Measurements from ENCODE around the gene PISD.

The PISD gene

DNA sequence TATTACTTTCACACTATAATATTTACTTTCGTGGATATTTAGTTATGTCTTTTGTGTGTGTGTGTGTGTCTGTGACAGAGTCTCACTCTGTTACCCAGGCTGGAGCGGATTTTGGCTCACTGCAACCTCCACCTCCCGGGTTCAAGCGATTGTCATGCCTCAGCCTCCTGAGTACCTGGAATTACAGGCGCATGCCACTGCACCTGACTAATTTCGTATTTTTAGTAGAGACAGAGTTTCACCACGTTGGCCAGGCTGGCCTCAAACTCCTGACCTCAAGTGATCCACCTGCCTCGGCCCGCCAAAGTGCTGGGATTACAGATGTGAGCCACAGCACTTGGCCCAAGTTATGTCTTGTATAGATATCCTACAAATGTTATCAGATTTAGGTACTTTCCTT is 9.9 kb downstream of the PISD start:
- no peak for DNase-seq

DNA sequence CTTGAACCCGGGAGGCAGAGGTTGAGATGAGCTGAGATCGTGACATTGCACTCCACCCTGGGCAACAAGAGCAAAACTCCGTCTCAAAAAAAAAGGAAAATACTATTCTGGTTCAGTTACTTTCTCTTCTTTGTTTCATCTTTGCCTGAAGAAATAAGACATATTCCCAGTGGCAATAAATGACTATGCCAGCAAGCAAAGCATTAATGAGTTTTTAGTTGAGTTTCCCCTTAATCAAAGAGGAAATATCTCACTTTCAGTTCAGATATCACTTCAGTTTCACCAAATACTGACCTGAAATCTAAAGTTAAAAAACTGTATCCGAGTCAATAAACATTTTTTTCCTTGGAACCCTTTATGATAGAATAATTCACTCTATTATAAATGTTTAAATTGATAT is 10.4 kb downstream of the PISD start:
- no peak for DNase-seq

GRCh38 chr22:31650391-31650790 is 11.6 kb downstream of the PISD start:
- DNase-seq = no peak

DNA sequence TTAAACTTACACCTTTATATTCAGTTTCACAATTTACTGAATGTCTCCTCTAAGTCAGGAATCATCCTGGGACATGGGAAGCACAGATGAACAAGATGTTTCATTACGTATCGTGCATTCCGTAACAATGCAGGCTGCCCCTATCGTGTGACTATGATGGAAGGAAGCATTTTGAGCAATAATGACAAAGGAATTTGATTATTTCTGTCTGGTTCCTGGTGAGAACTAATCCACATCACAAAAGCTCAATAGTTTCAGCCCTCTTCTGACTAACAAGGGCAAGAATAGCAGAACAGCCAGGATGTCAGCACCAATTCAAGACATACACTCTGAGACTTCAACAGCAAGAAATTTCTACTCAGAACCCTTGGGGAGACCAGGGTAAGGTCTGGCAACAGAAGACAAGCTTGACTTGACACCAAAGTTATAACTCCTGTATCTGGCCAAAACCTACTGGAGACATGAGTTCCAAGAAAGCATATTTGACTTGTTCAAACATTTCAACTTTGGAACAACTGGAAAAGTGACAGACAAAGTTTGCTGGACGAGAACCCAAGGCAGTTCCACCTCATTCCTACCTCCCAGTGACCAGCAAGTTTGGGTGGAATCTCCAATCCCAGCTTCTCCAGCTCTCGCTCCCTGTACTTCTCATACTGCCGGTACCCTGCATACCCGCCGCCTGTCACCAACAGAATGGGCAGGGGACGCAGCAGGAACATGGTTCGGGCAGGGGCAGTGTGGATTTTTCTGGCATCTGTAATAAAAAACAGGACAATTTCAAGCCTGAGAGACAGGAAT is 14.3 kb downstream of the PISD start:
- DNase-seq = no peak

GRCh38 chr22:31647066-31647465 is 14.9 kb downstream of the PISD start:
- no peak for DNase-seq

- peak; percentile 41 for DNase-seq
Observed at GRCh38 chr22:31646186-31647019, 15.6 kb downstream of the PISD start.

DNA sequence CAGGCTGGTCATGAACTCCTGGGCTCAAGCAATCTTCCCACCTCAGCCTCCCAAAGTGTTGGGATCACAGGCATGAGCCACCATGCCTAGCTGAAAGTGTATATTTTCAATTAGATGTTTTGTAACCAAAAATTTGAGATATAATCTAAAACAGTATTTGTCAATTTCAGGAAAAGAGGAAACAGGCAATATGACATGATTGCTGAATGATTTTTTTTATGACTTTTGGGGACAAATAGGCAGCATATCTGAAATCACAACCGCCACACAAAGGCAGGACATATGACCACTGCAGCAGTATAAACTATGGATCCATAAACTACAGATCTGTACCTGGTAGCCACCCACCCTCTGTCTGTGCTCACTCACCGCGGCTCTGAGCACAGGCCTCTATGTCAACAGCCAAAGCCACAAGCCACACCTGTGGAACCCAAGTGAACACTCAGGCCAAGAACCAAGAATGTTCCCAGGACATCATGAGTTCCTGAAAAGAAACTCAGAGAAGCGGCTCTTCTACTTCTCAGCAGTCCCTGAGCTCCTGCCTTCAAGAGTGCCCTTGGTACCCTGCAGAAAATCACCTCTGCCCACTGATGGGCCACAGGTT is 22.5 kb downstream of the PISD start:
- DNase-seq = no peak

DNA sequence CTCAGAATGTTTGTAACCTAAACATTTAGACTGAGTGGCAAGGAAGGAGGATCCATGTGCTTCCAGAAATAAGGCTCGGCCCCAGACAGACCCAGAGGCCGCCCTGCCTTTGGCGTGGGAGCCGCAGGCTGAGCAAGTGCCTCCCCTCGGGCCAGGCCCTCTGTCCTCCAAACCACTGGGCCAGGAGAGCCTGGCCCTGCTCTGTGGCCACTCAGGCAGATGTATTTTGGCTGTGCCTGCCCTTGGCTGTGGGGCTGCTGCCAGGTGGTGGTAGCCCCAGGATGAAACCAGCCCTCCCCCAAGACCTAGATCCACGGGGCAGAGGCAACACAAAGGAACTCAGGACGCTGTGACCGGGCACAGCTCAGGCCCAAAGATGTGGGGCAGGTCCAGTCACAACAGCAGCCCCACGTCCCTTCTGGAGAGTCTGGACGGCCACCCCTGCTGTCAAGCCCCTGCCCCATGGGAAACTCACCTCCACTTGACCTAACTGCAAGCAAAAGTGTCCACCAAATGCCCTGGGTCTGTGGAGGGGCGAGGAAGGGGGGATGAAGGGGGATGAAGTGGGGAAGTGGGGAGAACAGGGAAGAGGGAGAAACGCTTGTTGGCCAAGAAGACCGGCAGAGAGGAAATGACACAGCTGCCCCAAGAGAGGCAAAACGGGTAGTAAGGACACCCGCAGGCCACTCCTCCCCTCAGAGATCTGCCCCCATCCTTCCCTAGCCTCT is 24.0 kb downstream of the PISD start:
- DNase-seq = no peak

GRCh38 chr22:31637447-31637890 is 24.5 kb downstream of the PISD start:
- DNase-seq = no peak

- DNase-seq = no peak
Observed at GRCh38 chr22:31635638-31636306, 26.2 kb downstream of the PISD start.

DNA sequence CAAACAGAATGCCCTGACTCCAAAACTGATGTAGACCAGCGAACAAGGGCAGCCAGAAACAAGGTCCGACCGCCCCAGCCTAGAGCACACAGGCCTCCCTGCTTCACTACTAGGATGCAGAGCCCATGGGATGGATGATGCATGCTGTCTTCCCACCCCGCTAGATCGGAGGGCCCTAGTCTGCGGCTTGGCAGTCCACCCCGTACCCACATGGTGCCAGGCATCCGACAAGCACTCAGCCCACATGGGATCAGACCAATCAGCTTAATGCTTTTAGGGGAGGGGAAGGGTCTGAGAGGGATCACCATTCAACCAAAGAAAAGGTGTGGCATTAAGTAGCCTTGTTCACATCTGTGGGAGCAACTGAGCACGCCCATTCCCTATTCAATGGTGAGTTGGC is 30.6 kb downstream of the PISD start:
- no peak for DNase-seq

DNA sequence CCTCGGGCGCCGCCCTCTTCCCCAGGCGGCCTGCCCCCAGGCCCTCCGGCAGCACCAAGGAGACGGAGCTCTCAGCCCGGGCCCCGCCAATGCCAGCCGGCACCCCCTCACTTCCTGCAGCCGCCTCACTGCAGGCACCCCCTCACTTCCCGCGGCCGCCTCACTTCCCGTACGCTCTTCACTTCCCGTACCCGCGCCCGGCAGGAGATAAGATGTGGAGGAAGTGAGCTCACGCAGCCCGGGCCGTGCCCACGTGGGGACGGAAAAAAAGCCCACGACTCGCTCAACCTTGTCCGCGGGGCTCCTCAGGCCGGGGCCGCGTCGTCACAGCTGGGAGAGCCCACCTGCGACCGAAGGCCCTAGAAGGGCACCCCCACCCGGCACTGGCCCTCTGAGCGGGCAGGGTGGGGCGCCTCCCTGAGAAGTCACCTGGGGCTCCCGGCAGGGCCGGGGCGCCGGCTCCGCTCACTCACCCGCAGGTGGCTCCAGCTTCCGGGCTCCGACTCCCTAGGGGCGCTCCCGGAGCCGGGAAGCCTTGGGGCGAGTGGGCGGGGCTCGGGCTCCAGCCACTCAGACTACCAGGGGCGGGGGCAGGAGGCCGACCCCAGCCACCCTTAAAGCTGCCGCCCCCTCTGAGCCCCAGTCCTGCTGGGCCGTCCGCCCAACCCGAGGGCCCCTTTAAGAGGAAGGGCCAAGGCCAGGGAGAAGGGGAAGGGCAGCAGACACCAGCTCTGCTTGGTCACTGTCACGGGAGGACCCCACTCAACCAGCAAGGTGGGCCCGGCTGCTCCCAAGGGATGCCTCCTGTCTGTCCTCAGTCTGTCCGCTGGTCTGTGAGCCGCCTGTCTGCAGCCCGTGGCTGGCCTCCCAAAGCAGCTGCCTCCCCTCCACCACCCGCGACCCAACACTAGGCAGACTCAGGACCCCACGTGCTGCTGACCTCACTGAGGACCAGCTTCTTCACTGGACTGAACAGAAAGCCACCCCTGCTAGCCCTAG is 31.4 kb downstream of the PISD start:
- peak; percentile 90 for DNase-seq

DNA sequence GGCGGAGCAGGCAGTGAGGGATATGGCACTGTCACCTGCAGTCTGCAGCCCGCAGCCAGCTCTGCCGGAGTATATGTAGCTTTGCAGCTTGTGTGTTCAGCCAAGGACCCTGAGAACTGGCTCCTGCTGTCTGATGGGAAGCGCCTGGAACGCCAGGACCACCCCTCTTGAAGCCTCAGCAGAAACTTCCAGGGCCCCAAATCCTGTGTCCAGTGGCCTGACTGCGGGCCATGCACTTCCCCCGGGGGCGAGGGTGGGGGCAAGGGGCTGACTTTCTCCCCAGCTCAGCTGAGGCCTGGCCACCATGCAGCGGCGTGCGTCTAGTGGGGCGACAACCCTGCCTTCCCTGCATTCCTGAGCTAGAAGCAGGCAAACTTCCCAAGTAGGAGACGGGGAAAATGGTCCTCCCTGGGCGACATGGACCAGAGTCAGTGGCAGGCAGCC is 32.3 kb downstream of the PISD start:
- no peak for DNase-seq

DNA sequence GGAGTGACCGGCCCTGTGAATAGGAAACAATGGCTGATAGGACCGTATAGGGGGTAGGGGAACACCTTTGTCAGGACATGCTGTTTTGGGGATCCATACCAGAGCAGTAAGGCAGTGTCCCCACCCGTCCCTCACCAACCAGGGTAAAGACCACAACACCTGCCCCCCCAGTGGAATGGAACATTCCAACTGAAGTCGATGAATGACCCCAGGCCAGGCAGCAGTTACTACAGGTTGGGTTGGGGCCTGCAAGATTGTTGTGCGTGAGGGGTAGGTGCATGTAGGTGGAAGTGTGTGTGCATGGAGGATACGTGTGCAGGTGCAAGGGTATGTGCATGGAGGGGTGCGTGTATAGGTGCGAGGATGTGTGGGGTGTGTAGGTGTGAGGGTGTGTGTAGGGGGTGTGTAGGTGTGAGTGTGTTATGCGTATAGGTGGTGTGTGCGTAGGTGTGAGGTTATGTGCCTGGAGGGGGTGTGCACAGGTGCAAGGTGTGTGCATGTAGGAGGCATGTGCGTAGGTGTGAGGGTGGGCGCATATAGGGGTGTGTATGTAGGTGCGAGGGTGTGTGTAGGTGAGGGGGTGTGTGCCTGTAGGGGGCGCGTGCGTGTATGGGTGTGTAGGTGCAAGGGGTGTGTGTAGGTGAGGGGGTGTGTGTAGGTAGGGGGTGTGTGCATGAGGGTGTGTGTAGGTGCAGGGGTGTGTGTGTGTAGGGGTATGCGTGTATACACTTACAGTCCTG is 32.9 kb downstream of the PISD start:
- no peak for DNase-seq

DNA sequence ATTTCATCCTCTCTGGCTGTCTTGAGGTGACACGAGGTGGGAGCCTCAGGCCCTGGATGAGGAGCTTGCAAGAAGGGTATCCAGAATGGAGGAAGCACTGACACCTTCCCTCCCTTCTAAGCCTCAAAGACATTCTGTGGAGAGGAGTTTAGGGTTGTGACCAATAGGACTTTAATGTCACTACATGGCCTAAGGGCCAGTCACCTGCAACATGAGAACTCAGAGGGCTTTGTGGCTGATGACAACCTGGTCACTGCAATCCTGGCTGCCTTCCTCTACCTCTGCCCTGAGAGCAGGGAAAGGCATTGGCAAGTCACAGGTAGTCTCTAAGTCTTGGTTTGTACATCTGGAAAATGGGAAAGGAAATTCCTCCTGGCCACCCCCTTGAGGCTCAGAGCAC is 33.7 kb downstream of the PISD start:
- DNase-seq = no peak

DNA sequence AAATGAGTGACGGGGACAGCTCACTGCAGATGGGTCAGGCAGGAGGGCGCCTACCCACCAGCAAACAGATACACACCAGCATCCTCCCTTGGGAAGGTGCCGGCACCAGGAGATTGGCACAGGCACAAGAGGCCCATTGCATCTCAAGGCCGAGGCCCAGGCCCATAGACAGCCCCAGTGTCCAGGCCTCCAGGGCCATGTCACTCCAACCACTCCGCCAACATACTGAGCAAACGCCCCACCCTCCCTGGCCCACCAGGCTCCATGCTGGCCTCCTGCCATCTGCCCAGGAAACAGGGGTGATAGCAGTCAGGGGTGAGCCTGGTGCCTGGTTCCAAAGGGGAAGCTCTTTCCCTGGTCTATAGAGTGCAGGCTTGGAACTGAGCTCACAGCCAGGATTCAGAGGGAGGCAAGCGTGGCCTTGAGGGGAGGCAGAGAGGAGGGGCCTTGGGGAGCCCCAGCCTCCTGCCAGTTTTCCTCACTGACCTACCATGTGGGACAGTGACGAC is 34.7 kb downstream of the PISD start:
- no peak for DNase-seq

DNA sequence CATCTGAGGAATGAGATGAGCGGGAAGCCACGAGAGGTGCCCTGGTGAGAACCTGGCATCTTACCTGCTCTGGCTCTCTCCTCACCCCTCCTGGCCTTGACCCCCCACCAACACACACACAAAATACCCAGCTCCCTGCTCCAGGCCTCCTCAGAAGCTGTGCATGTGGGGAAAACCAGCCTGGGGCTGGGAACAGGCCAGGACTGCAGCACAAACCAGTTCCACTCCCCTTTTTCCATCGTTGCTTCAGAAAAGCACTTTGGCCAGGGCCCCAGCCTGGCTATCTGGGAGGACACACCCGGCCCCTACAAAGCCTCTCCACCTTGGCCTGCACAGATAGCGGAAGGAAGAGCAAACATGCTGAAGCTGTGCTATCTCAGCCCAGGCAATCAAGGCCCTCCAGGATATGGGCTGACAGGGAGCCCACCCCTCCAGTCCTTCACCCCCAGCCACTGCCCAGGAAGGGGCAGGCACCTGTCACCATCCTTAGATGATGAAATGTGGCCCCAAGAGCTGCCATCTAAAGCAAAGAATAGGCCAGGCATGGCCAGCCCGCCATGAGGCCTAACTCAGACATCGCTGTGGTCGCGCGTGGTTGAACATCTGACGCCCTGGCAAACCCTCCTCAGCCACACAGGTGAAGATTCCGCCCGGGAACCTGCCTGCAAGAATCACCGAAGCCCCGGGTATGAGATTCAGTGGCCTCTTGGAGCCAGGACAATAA is 35.4 kb downstream of the PISD start:
- DNase-seq = no peak

DNA sequence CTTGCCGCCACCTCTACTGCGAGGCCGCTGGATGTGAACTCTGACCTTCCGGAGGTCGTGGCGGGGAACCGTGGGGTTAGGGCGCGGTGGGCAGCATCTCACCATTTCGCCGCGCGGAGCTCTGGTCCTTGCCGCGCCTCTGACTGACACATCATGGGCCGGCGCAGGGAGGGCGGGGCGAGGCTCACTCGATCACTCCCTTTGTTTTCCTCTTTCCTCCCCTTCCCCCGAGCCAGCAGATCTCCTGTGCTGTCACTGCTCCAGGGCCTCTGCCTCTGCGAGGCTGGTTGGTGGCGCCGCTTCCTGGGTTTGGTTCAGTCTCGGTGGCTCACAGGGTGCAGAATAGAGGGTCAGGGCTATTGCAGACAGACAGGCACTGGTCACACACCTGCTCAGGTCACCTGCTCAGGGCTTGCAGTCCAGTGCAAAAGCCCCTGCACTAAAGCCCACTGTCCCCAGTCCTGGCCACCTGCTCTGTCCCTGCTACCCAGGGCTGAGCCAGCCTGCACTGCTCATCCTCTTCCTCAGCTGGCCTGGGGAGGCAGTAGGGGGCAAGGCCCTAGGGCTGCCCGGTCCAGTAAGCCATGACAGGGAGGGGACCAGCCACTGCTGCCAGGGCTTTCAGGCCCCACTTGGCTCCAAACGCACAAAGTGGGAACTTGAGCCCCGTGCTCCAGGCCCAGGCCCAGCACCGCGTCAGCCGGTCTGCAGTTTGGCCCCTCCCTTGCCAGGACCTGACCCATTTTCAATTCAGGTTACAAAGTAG is 36.2 kb downstream of the PISD start:
- DNase-seq = no peak

DNA sequence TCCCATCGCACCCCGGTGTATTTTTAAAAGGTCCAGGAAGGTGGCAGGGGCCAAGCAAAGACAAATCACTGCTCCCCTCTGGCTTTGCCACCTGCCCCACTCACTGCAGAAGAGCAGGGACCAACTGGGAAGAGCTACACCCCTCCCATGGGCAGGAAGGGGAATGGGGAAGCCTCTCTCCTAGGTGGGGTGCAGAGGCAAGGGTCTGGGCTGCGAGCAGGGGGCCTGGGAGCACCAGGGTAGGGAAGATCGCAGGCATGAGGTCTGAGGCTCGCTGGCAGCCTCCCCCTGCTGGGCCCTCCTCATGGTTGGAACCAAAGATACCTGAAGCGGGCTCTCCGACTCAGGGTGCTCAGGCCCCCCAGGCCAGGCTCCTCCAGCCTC is 36.8 kb downstream of the PISD start:
- DNase-seq = no peak

All from activated CD4-positive, alpha-beta T cell treated with anti-CD3 and anti-CD28 coated beads for 48 hours (primary cell).